GM23248 (cell line): ENCODE measurements around the gene SPATA9. TPM values are rescaled to one million over a fixed set of nuclear protein-coding genes. Genes with fewer than 3 reads are reported as not detected.

Experiments used
- DNase-seq: peaks from one replicate; pipeline ENCODE4 v3.0.0-alpha.2; 2015
- H2AFZ ChIP-seq: fragments of 200-600 bp; sonication (generic); 2 replicates; pipeline ENCODE4 v1.6.1; 2016; ENCODE audit warnings: antibody characterized with exemption
- H3F3A ChIP-seq: fragments of 200-600 bp; sonication (generic); 2 replicates; pipeline ENCODE4 v1.6.1; 2016; ENCODE audit warnings: mild to moderate bottlenecking, antibody characterized with exemption, mixed run types; ENCODE audit not compliant: insufficient read depth
- H3K27ac ChIP-seq: fragments of 200-600 bp; sonication (generic); 2 replicates; pipeline ENCODE4 v1.5.1; 2016; ENCODE audit warnings: mild to moderate bottlenecking
- H3K27me3 ChIP-seq: fragments of 200-600 bp; sonication (generic); replicated peaks from 2 replicates; pipeline ENCODE4 v1.6.1; 2016; ENCODE audit warnings: mild to moderate bottlenecking; ENCODE audit not compliant: insufficient read depth
- H3K36me3 ChIP-seq: fragments of 200-600 bp; sonication (generic); 2 replicates; pipeline ENCODE4 v1.6.1; 2016; ENCODE audit warnings: low read depth, mild to moderate bottlenecking
- H3K4me1 ChIP-seq: fragments of 200-600 bp; sonication (generic); 2 replicates; pipeline ENCODE4 v1.6.1; 2016; ENCODE audit warnings: mild to moderate bottlenecking; ENCODE audit not compliant: insufficient read depth
- H3K4me2 ChIP-seq: fragments of 200-600 bp; sonication (generic); one replicate; pipeline ENCODE4 v1.6.1; 2016; ENCODE audit warnings: mild to moderate bottlenecking; ENCODE audit not compliant: unreplicated experiment
- H3K4me3 ChIP-seq: fragments of 200-600 bp; sonication (generic); 2 replicates; pipeline ENCODE4 v1.5.1; 2016; ENCODE audit warnings: mild to moderate bottlenecking
- H3K79me2 ChIP-seq: fragments of 200-600 bp; sonication (generic); 2 replicates; pipeline ENCODE4 v1.6.1; 2016; ENCODE audit warnings: mild to moderate bottlenecking; ENCODE audit not compliant: insufficient read depth
- H3K9ac ChIP-seq: fragments of 200-600 bp; sonication (generic); 2 replicates; pipeline ENCODE4 v1.6.1; 2016; ENCODE audit warnings: mild to moderate bottlenecking
- H3K9me2 ChIP-seq: fragments of 200-600 bp; sonication (generic); 2 replicates; pipeline ENCODE4 v1.6.1; 2016; ENCODE audit warnings: mixed run types, mild to moderate bottlenecking, moderate library complexity; ENCODE audit not compliant: insufficient read depth
- H3K9me3 ChIP-seq: fragments of 200-600 bp; sonication (generic); one replicate; pipeline ENCODE4 v1.6.1; 2017; ENCODE audit warnings: low read depth
- H4K20me1 ChIP-seq: fragments of 200-600 bp; sonication (generic); 2 replicates; pipeline ENCODE4 v1.6.0; 2016; ENCODE audit not compliant: insufficient read depth
- EZH2 ChIP-seq: fragments of 200-600 bp; sonication (generic); IDR thresholded peaks from 2 replicates; pipeline ENCODE4 v1.6.1; 2018; ENCODE audit warnings: antibody characterized with exemption, mild to moderate bottlenecking; ENCODE audit not compliant: insufficient read depth, poor library complexity, severe bottlenecking
- EZH2phosphoT487 ChIP-seq: fragments of 200-600 bp; sonication (generic); IDR thresholded peaks from 2 replicates; pipeline ENCODE4 v1.6.1; 2018; ENCODE audit warnings: antibody characterized with exemption, moderate library complexity, mild to moderate bottlenecking, low read depth; ENCODE audit not compliant: insufficient read depth
- WGBS, 2 experiments: methylation state at CpG; one replicate each; pipeline ENCODE4 v1.1.6; 2015 to 2017; ENCODE audit warnings: low lambda C conversion rate in 2 of 2, low coverage in 1 of 2; ENCODE audit errors: missing lambda C conversion rate in 2 of 2; 5-methylcytosine and 5-hydroxymethylcytosine counted together
- in situ Hi-C: fragments of 300-500 bp; cut with MboI; formaldehyde crosslinking; loops from 2 replicates; pipeline ENCODE4 v1.15.0; 2020
- polyA plus RNA-seq: library from polyadenylated mRNA; unstranded; fragments of >200 nt; fragmentation: Nextera tagmentation; extraction: Ambion mirVana; gene quantifications from 2 replicates; pipeline ENCODE4 v1.2.1, GENCODE V29; 2016
- total RNA-seq: library from RNA; depleted of rRNA; stranded (reverse); fragments of >200 nt; shearing (Covaris generic); gene quantifications from 2 replicates; pipeline ENCODE4 v1.2.3, GENCODE V29; 2014

Gene SPATA9
- total and polyA plus RNA-seq, 2 experiments from 2014 or later, result 0.22 to 0.96 TPM

- Histone ChIP-seq H3K79me2 (no peaks in the 10 kb centered on the region), H3K9ac (peak overlapping the region; percentile 10; the same call in 1 of the 2 replicates), H4K20me1 (no peaks in the 10 kb centered on the region), H2AFZ (no peak overlapping the region), H3K27ac (peak overlapping the region; percentile 68; the same call in 1 of the 2 replicates), H3K4me3 (no peak overlapping the region), H3K27me3 (no peaks in the 10 kb centered on the region), H3K4me1 (peaks cover 68% of the 10 kb centered on the region), H3K36me3 (no peaks in the 10 kb centered on the region), H3F3A (peaks cover 53% of the 10 kb centered on the region), H3K9me2 (no peaks in the 10 kb centered on the region), H3K4me2 (peak overlapping the region; percentile 31), H3K9me3 (no peaks in the 10 kb centered on the region)
- peak; percentile 52 for DNase-seq
- TF ChIP-seq EZH2phosphoT487 (no peak), EZH2 (no peak)
- 29 to 36% methylated on average over 5 of the region's 5 CpGs for WGBS, 2 experiments
- in situ Hi-C loops, result no loop called here
Measured at GRCh38 chr5:95723632-95724369, 41.0 kb upstream of the SPATA9 start.

- H3K79me2 ChIP-seq, result no peaks in the 10 kb centered on the region
- in situ Hi-C loops, result no loop called here
- WGBS, 2 experiments, result 39 to 41% methylated on average over 1 of the region's 1 CpG
- no peak overlapping the region for H3K9ac ChIP-seq
- TF ChIP-seq EZH2phosphoT487 (no peak), EZH2 (no peak)
- H2AFZ ChIP-seq, result no peak overlapping the region
- H3K4me3 ChIP-seq, result no peak overlapping the region
- peaks cover 45% of the 10 kb centered on the region for H3F3A ChIP-seq
- no peak overlapping the region for H3K4me2 ChIP-seq
- no peaks in the 10 kb centered on the region for H4K20me1 ChIP-seq
- no peak overlapping the region for H3K27ac ChIP-seq
- H3K9me3 ChIP-seq, result no peaks in the 10 kb centered on the region
- no peaks in the 10 kb centered on the region for H3K9me2 ChIP-seq
- no peaks in the 10 kb centered on the region for H3K27me3 ChIP-seq
- peaks cover 47% of the 10 kb centered on the region for H3K4me1 ChIP-seq
- 0 out of 2 replicates have a peak, but pooled peaks cover 5% of the 10 kb centered on the region for H3K36me3 ChIP-seq
- no peak for DNase-seq
Measured at GRCh38 chr5:95721582-95722295, 38.9 kb upstream of the SPATA9 start.

DNA sequence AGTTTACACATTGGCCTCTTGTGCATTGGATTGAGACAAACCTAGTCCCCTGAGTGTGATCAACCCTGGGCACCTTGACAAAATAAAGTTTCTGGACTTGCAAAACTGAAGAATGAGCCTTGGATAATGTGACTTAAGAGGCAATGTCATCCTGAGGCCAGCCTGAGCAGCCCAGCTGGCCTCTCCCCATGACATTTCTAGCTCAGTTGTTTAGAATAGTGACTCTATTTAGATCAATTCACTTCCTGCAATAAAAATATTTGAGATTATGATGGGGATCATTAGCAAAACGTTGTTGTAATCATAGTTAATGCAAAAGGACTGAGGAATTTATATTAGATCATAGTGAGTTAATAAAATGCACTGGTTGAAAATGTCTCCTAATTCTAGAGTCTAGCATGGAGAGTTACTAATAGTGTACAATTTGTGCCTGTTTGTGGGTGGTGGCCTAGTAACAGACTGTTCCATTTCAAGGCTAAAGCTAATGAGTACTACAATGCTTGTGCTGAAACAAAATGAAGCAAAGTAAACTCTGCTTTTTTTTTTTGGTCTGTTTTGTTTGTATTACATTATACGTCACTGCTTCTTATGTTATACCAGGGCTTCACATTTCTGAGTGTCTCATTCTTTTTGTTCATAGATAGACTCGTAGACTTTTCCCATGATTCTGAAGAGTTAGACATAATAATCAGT, 37.4 kb upstream of the SPATA9 start:
- no peak overlapping the region for H3K4me2 ChIP-seq

DNA sequence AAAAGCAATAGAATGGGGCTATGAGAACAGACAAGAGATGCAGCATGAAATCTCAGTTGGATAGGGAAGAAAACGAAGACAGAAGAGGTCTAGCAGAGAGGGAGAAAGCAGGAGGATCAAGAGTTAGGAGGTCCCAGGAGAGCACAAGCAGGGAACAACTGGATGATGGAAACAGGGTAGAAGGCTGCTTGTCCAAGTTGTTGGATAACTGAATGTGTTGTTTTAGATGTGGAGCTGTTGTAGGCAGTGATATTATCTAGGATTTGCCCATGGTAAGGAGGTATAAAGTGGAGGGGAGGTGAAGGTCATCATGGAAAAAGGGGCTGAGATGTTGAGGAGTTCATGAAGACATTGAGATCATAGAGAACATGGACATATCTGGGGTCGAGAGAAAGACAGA, 35.9 kb upstream of the SPATA9 start:
- no peak overlapping the region for H3K9ac ChIP-seq
- DNase-seq, result no peak
- no peak overlapping the region for H2AFZ ChIP-seq
- peaks cover 17% of the 10 kb centered on the region for H3F3A ChIP-seq
- H3K9me3 ChIP-seq, result no peaks in the 10 kb centered on the region
- H3K4me3 ChIP-seq, result no peak overlapping the region
- H4K20me1 ChIP-seq, result no peaks in the 10 kb centered on the region
- peaks cover 39% of the 10 kb centered on the region for H3K4me1 ChIP-seq
- 89 to 91% methylated on average over 2 of the region's 2 CpGs for WGBS, 2 experiments
- H3K79me2 ChIP-seq, result no peaks in the 10 kb centered on the region
- 0 out of 2 replicates have a peak, but pooled peaks cover 5% of the 10 kb centered on the region for H3K36me3 ChIP-seq
- in situ Hi-C loops, result no loop called here
- no peak for TF ChIP-seq EZH2phosphoT487
- TF ChIP-seq EZH2, result no peak
- no peak overlapping the region for H3K27ac ChIP-seq
- H3K9me2 ChIP-seq, result no peaks in the 10 kb centered on the region
- H3K27me3 ChIP-seq, result no peaks in the 10 kb centered on the region
- H3K4me2 ChIP-seq, result no peak overlapping the region

More for the DNA sequence above, 37.4 kb upstream of the SPATA9 start:
- TF ChIP-seq EZH2, result no peak
- no peak for TF ChIP-seq EZH2phosphoT487
- 54 to 59% methylated on average over 3 of the region's 3 CpGs for WGBS, 2 experiments
- Histone ChIP-seq H3K9me2 (no peaks in the 10 kb centered on the region), H3K4me1 (peaks cover 42% of the 10 kb centered on the region), H3K36me3 (0 out of 2 replicates have a peak, but pooled peaks cover 5% of the 10 kb centered on the region), H3K9ac (no peak overlapping the region), H2AFZ (no peak overlapping the region), H3K9me3 (no peaks in the 10 kb centered on the region), H3K27ac (no peak overlapping the region), H3K4me3 (no peak overlapping the region), H3K27me3 (no peaks in the 10 kb centered on the region), H4K20me1 (no peaks in the 10 kb centered on the region), H3F3A (peaks cover 32% of the 10 kb centered on the region), H3K79me2 (no peaks in the 10 kb centered on the region)
- in situ Hi-C loops, result no loop called here
- DNase-seq, result peak; percentile 19
